H1 (cell line): ENCODE results near the gene UVRAG. TPM values are rescaled to one million over a fixed set of nuclear protein-coding genes. Genes with fewer than 3 reads are reported as not detected.

Source experiments
- CTCF ChIA-PET: fragments of 300-600 bp; sonication (Branson Sonifier 250); formaldehyde crosslinking; loops from one replicate; lab custom pipeline; 2021; ENCODE audit not compliant: partially characterized antibody; lab: Charles Lee
- POLR2A ChIA-PET: fragments of 300-600 bp; sonication (Branson Sonifier 250); formaldehyde crosslinking; loops from one replicate; lab custom pipeline; 2021; ENCODE audit warnings: inconsistent platforms; ENCODE audit not compliant: partially characterized antibody; lab: Charles Lee
- DNase-seq, 2 experiments: peaks; one replicate each; pipeline versions ENCODE4 v3.0.0 to v3.0.0-alpha.2; 2010 to 2022; ENCODE audit warnings: low spot score in 2 of 2, low read depth in 1 of 2, mixed read lengths in 1 of 2
- FAIRE-seq: peaks from 2 replicates; lab custom pipeline; 2011; peaks lifted over from hg19 to GRCh38; lab: Jason Lieb, UNC
- H2AFZ ChIP-seq: 2 replicates; pipeline ENCODE4 v1.8.1; 2012; ENCODE audit warnings: low read length, inconsistent platforms
- H2AK5ac ChIP-seq: 2 replicates; pipeline ENCODE4 v1.6.1; 2013; ENCODE audit warnings: low read depth, low read length
- H2BK120ac ChIP-seq: replicated peaks from 2 replicates; pipeline ENCODE3; 2013; ENCODE audit warnings: low read depth, low read length, inconsistent platforms
- H2BK12ac ChIP-seq: 2 replicates; pipeline ENCODE4 v1.6.1; 2013; ENCODE audit warnings: low read depth, low read length
- H2BK15ac ChIP-seq: 2 replicates; pipeline ENCODE4 v1.6.1; 2013; ENCODE audit warnings: low read length
- H2BK20ac ChIP-seq: 2 replicates; pipeline ENCODE4 v1.6.1; 2013; ENCODE audit warnings: low read length
- H2BK5ac ChIP-seq: 2 replicates; pipeline ENCODE4 v1.6.1; 2013; ENCODE audit warnings: low read depth, low read length
- H3K14ac ChIP-seq: 2 replicates; pipeline ENCODE4 v1.6.1; 2013; ENCODE audit warnings: inconsistent platforms; ENCODE audit not compliant: insufficient read length
- H3K18ac ChIP-seq: 2 replicates; pipeline ENCODE4 v1.6.1; 2013; ENCODE audit warnings: low read length; ENCODE audit errors: extremely low read depth
- H3K23ac ChIP-seq: 2 replicates; pipeline ENCODE4 v1.6.1; 2013; ENCODE audit warnings: inconsistent platforms; ENCODE audit not compliant: insufficient read length
- H3K23me2 ChIP-seq: 2 replicates; pipeline ENCODE4 v1.6.1; 2013; ENCODE audit warnings: low read depth, low read length
- H3K27ac ChIP-seq: 2 replicates; pipeline ENCODE4 v1.6.1; 2011; ENCODE audit warnings: low read depth, low read length, inconsistent platforms
- H3K27me3 ChIP-seq, 4 experiments: replicated peaks in 1 of 4; 1 replicate in 1 of 4; 2 replicates in 3 of 4; pipeline versions ENCODE4 v1.6.1 to v1.8.1; 2011 to 2013; ENCODE audit warnings: low read length in 3 of 4, mild to moderate bottlenecking in 3 of 4, inconsistent platforms in 2 of 4, mixed read lengths in 2 of 4, moderate library complexity in 1 of 4; ENCODE audit not compliant: control insufficient read depth in 3 of 4, insufficient read depth in 3 of 4; ENCODE audit errors: extremely low read depth in 1 of 4
- H3K36me3 ChIP-seq, 4 experiments: 2 replicates each; pipeline versions ENCODE4 v1.6.1 to v1.8.1; 2011 to 2013; ENCODE audit warnings: mild to moderate bottlenecking in 4 of 4, low read length in 3 of 4, moderate library complexity in 2 of 4, control low read depth in 1 of 4, inconsistent platforms in 1 of 4; ENCODE audit not compliant: insufficient read depth in 4 of 4, control insufficient read depth in 2 of 4
- H3K4ac ChIP-seq: replicated peaks from 2 replicates; pipeline ENCODE3; 2013; ENCODE audit warnings: low read length, low read depth, mixed read lengths, inconsistent platforms; ENCODE audit not compliant: insufficient read length
- H3K4me1 ChIP-seq, 4 experiments: replicated peaks in 1 of 4; 1 replicate in 1 of 4; 2 replicates in 3 of 4; pipeline versions ENCODE4 v1.6.1 to v1.8.1; 2011 to 2013; ENCODE audit warnings: low read length in 3 of 4, inconsistent platforms in 2 of 4, mixed read lengths in 1 of 4; ENCODE audit not compliant: insufficient read depth in 4 of 4, control insufficient read depth in 3 of 4
- H3K4me2 ChIP-seq, 2 experiments: 2 replicates each; pipeline versions ENCODE4 v1.6.1 to v1.8.1; 2011 to 2013; ENCODE audit warnings: low read depth in 2 of 2, low read length in 2 of 2, control low read depth in 1 of 2, inconsistent platforms in 1 of 2, mild to moderate bottlenecking in 1 of 2; ENCODE audit not compliant: insufficient read depth in 1 of 2
- H3K4me3 ChIP-seq, 4 experiments: fragments of 200-600, 300-600 bp in 1 of 4; sonication (generic), shearing (Covaris generic), sonication (Bioruptor Twin) in 1 of 4; 2 replicates each; pipeline versions ENCODE4 v1.5.1 to v1.8.1; 2011 to 2016; ENCODE audit warnings: low read length in 4 of 4, low read depth in 3 of 4, control low read depth in 2 of 4, inconsistent platforms in 2 of 4, mild to moderate bottlenecking in 2 of 4, mixed read lengths in 1 of 4, moderate library complexity in 1 of 4; ENCODE audit not compliant: insufficient read depth in 2 of 4; ENCODE audit errors: extremely low read depth in 1 of 4
- H3K56ac ChIP-seq: replicated peaks from 2 replicates; pipeline ENCODE3; 2013; ENCODE audit warnings: low read depth, mild to moderate bottlenecking, mixed read lengths, low read length, inconsistent platforms; ENCODE audit not compliant: insufficient read length
- H3K79me1 ChIP-seq: 2 replicates; pipeline ENCODE4 v1.6.1; 2013; ENCODE audit warnings: low read depth, low read length, control low read depth
- H3K79me2 ChIP-seq, 2 experiments: 2 replicates each; pipeline versions ENCODE4 v1.6.1 to v1.8.1; 2012 to 2013; ENCODE audit warnings: low read length in 2 of 2, mild to moderate bottlenecking in 2 of 2, inconsistent platforms in 1 of 2; ENCODE audit not compliant: insufficient read depth in 2 of 2, control insufficient read depth in 1 of 2
- H3K9ac ChIP-seq, 4 experiments: replicated peaks in 1 of 4; 1 replicate in 1 of 4; 2 replicates in 3 of 4; pipeline versions ENCODE4 v1.6.1 to v1.8.1; 2011 to 2013; ENCODE audit warnings: low read depth in 3 of 4, low read length in 3 of 4, control low read depth in 2 of 4, mild to moderate bottlenecking in 2 of 4, moderate library complexity in 2 of 4, inconsistent platforms in 1 of 4; ENCODE audit errors: extremely low read depth in 1 of 4
- H3K9me3 ChIP-seq, 2 experiments: 2 replicates each; pipeline versions ENCODE4 v1.6.1 to v1.8.1; 2012 to 2013; ENCODE audit warnings: mild to moderate bottlenecking in 2 of 2, moderate library complexity in 2 of 2, control low read depth in 1 of 2, inconsistent platforms in 1 of 2, low read depth in 1 of 2, low read length in 1 of 2, mixed read lengths in 1 of 2; ENCODE audit not compliant: insufficient read depth in 2 of 2
- H4K20me1 ChIP-seq, 2 experiments: replicated peaks in 1 of 2; 2 replicates each; pipeline versions ENCODE3 to v1.8.1; 2011 to 2013; ENCODE audit warnings: inconsistent platforms in 2 of 2, low read length in 2 of 2, mild to moderate bottlenecking in 1 of 2; ENCODE audit not compliant: insufficient read depth in 2 of 2, control insufficient read depth in 1 of 2
- H4K5ac ChIP-seq: 2 replicates; pipeline ENCODE4 v1.6.1; 2013; ENCODE audit warnings: low read length, low read depth, mixed read lengths, inconsistent platforms; ENCODE audit not compliant: insufficient read length
- H4K8ac ChIP-seq: 2 replicates; pipeline ENCODE4 v1.8.0; 2013; ENCODE audit warnings: mild to moderate bottlenecking, moderate library complexity, low read length, inconsistent platforms; ENCODE audit not compliant: insufficient read depth; ENCODE audit errors: extremely low read depth
- H4K91ac ChIP-seq: replicated peaks from 2 replicates; pipeline ENCODE3; 2013; ENCODE audit warnings: low read length, mixed read lengths, inconsistent platforms; ENCODE audit not compliant: insufficient read length
- CBX8 ChIP-seq: fragments of 300-800, 300-1000 bp; sonication (generic); IDR thresholded peaks from 2 replicates; pipeline ENCODE4 v1.7.1; 2016; ENCODE audit warnings: low read depth, low read length, borderline replicate concordance
- EGR1 ChIP-seq: IDR thresholded peaks from 2 replicates; pipeline ENCODE4 v1.6.1; 2011; ENCODE audit warnings: low read depth, low read length, borderline replicate concordance
- GABPA ChIP-seq: IDR thresholded peaks from 2 replicates; pipeline ENCODE4 v1.6.1; 2011; ENCODE audit warnings: mild to moderate bottlenecking, low read length, moderate library complexity, borderline replicate concordance; ENCODE audit not compliant: insufficient read depth
- GTF2F1 ChIP-seq: IDR thresholded peaks from 2 replicates; pipeline ENCODE4 v1.6.1; 2012; ENCODE audit warnings: low read depth, low read length, improper control_type of control experiment, borderline replicate concordance
- HDAC6 ChIP-seq: IDR thresholded peaks from one replicate; pipeline ENCODE4 v1.7.1; 2012; ENCODE audit warnings: low read depth, mild to moderate bottlenecking, inconsistent platforms, low read length, moderate library complexity
- KDM1A ChIP-seq: fragments of 200-600, 300-600 bp; sonication (generic); IDR thresholded peaks from 2 replicates; pipeline ENCODE4 v1.7.1; 2016; ENCODE audit warnings: mild to moderate bottlenecking, low read length, borderline replicate concordance
- POLR2AphosphoS5 ChIP-seq: IDR thresholded peaks from 2 replicates; pipeline ENCODE4 v1.6.1; 2011; ENCODE audit warnings: low read depth, low read length
- SUZ12 ChIP-seq: fragments of 200-600 bp; sonication (generic); IDR thresholded peaks from 2 replicates; pipeline ENCODE4 v1.6.1; 2012; ENCODE audit warnings: mild to moderate bottlenecking, inconsistent platforms, low read length, moderate library complexity, mixed read lengths
- TEAD4 ChIP-seq: IDR thresholded peaks from 2 replicates; pipeline ENCODE4 v1.6.1; 2012; ENCODE audit warnings: low read depth, low read length, inconsistent platforms, mixed read lengths
- WGBS, 2 experiments: shearing (Covaris generic) in 1 of 2; methylation state at CpG; one replicate each; pipeline versions ENCODE4 v1.1.6 to v1.1.7; 2013 to 2015; ENCODE audit warnings: low lambda C conversion rate in 2 of 2, mixed read lengths in 2 of 2, inconsistent platforms in 1 of 2, low coverage in 1 of 2, missing lambda C conversion rate in 1 of 2; ENCODE audit not compliant: insufficient replicate concordance in 2 of 2, insufficient coverage in 1 of 2, insufficient read length in 1 of 2; ENCODE audit errors: extremely low coverage in 1 of 2, missing lambda C conversion rate in 1 of 2; 5-methylcytosine and 5-hydroxymethylcytosine counted together
- polyA plus RNA-seq, 7 experiments: library from polyadenylated mRNA; depleted of rRNA in 3 of 7; stranded (reverse) in 5 of 7; unstranded in 2 of 7; fragments of >200 nt in 5 of 7; fragments of 200-250 nt in 2 of 7; gene quantifications; 1 replicate in 5 of 7; 2 replicates in 1 of 7; 4 replicates in 1 of 7; pipeline versions ENCODE4 v1.2.1 to v1.2.3, GENCODE V29; 2011 to 2013; ENCODE audit warnings: missing spikeins in 2 of 7, mixed read lengths in 2 of 7
- total RNA-seq: library from RNA; stranded (reverse); fragmentation: NEBNext Ultra II Directional; extraction: Animal tissue kit (Norgen Biotek cat#: 25700); gene quantifications from 2 replicates; pipeline ENCODE4 v1.2.1, GENCODE V29; 2021

The UVRAG gene
- total and polyA plus RNA-seq, 2 of the 8 experiments (the other 6 are each of a cell fraction or from before 2014, with no cell fraction given): 5.5 to 14.7 TPM

DNA sequence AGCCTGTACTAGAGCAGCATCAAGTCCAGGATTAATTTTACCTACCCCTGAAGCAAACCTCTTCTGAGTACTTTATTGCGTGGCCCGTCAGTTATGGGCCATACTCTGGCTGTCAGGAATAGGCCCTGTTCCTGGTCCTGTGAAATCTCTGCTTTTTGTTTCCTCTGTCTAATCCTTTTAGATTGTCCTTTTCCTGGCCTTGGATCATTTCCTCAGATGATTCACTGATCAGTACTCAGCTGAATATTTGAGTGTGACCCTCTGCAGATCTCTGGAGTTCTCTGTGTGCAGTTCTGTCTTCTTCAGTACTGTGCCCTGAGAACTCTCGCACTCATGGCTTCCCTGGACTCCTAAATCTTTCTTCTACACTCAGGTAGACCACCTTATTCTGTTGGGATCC lies 123.5 kb downstream of the UVRAG start:
- Histone ChIP-seq H4K20me1 (peaks cover 0 to 1% of the 10 kb centered on the region in 2 experiments), H2AK5ac (no peak overlapping the region), H3K56ac (no peak overlapping the region), H2BK120ac (no peak overlapping the region), H3K27ac (no peak overlapping the region), H3K79me2 (no peaks in the 10 kb centered on the region), H3K23ac (no peak overlapping the region), H3K18ac (no peak overlapping the region), H3K9me3 (no peaks in the 10 kb centered on the region), H3K79me1 (no peaks in the 10 kb centered on the region; the same call in 1 of the 2 replicates), H4K5ac (no peak overlapping the region), H3K9ac (no peak overlapping the region), H3K4me1 (no peaks in the 10 kb centered on the region), H2BK15ac (no peak overlapping the region), H3K4ac (no peak overlapping the region), H2BK20ac (no peak overlapping the region), H2BK12ac (no peak overlapping the region), H3K14ac (no peak overlapping the region), H3K36me3 (no peaks in the 10 kb centered on the region; a peak in 1 of 8 replicates), H4K91ac (no peak overlapping the region), H4K8ac (no peak overlapping the region), H3K23me2 (no peaks in the 10 kb centered on the region), H3K4me3 (no peak overlapping the region), H2AFZ (no peak overlapping the region), H3K27me3 (no peaks in the 10 kb centered on the region), H2BK5ac (no peak overlapping the region), H3K4me2 (no peak overlapping the region)
- DNase-seq (no peak), FAIRE-seq (no peak)
- ChIA-PET POLR2A (no interaction called here), CTCF (no interaction called here)
- 80% methylated on average over 3 of the region's 3 CpGs; no CpG with 5 or more reads in 1 of the 2 experiments for WGBS, 2 experiments
- TF ChIP-seq GABPA (no peak), KDM1A (no peak), CBX8 (no peak), SUZ12 (no peak), POLR2AphosphoS5 (no peak), GTF2F1 (no peak), EGR1 (no peak), TEAD4 (no peak), HDAC6 (no peak)
